Activated B cell treated with CpG ODN at 0.5 μM for 24 hours (primary cell): ENCODE results near the gene EPB41L3. TPM values are rescaled to one million over a fixed set of nuclear protein-coding genes. Genes with fewer than 3 reads are reported as not detected.
"Not testable (repeated sequence)": the region's sequence is repeated elsewhere in the genome, so short reads cannot be mapped to it uniquely, and the experiment has no call there.

Experiments used
- ATAC-seq: fragments of 200-7000 bp; cut with Tn5 transposase; one replicate; pipeline ENCODE4 v1.10.0; 2021; ENCODE audit warnings: low read depth, mild to moderate bottlenecking, moderate library complexity
- CTCF ChIA-PET: fragments of 350-600 bp; sonication (Branson Sonifier 250); formaldehyde crosslinking; loops from one replicate; lab custom pipeline; 2021; ENCODE audit warnings: antibody characterized with exemption; lab: Charles Lee
- POLR2A ChIA-PET: fragments of 350-600 bp; sonication (Branson Sonifier 250); formaldehyde crosslinking; loops from one replicate; lab custom pipeline; 2021; ENCODE audit warnings: antibody characterized with exemption; lab: Charles Lee
- DNase-seq: peaks from one replicate; pipeline ENCODE4 v3.0.0; 2022
- H3K27ac Mint-ChIP-seq: one replicate; pipeline ENCODE4 v1.8.0; 2020; ENCODE audit warnings: mixed read lengths
- H3K27me3 Mint-ChIP-seq: one replicate; pipeline ENCODE4 v1.8.0; 2021; ENCODE audit warnings: mixed read lengths
- H3K36me3 Mint-ChIP-seq: one replicate; pipeline ENCODE4 v1.8.0; 2021; ENCODE audit warnings: low read depth, mixed read lengths
- H3K4me1 Mint-ChIP-seq: one replicate; pipeline ENCODE4 v1.8.0; 2021; ENCODE audit warnings: mixed read lengths
- H3K4me3 Mint-ChIP-seq: one replicate; pipeline ENCODE4 v1.8.0; 2020; ENCODE audit warnings: mild to moderate bottlenecking, mixed read lengths
- H3K9me3 Mint-ChIP-seq: one replicate; pipeline ENCODE4 v1.8.0; 2020; ENCODE audit warnings: mixed read lengths
- intact Hi-C: fragments of 100-400 bp; cut with micrococcal nuclease; formaldehyde crosslinking; loops from one replicate; pipeline ENCODE4 v1.15.1; 2024
- total RNA-seq: library from RNA; stranded (reverse); gene quantifications from 2 replicates; pipeline ENCODE4 v1.2.3, GENCODE V29; 2022
- TF ChIP-seq, protein P1 (sequence below): fragments of 200-600 bp; IDR thresholded peaks from one replicate; pipeline ENCODE4 v1.8.0; 2022; ENCODE audit warnings: antibody characterized with exemption, mild to moderate bottlenecking

The EPB41L3 gene
- total RNA-seq, 1 donor from 2014 or later = 0.73 TPM

DNA sequence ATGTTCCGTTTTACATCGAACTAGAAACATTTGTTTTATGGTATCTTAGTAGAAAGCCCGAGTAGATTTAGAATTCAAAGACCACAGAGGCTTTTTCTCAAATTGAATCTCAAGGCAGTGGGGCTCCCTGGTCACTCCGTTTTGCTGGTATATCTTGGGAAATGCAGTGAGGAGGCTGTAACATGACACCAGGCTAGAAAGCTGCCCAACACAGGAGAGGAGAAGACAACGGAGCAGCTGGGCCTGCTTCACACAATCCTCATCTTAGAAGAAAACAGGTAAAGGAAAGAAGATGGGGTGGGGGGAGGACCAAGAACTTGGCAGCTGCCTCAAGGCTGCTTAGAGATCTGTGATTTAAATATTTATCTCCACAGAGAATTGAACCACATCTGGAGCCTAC, 38.3 kb upstream of the EPB41L3 start:
- CTCF ChIA-PET = no interaction called here
- POLR2A ChIA-PET = no interaction called here
- no peaks in the 10 kb centered on the region for H3K9me3 Mint-ChIP-seq
- intact Hi-C loops = no loop called here
- H3K27ac Mint-ChIP-seq = no peak overlapping the region
- H3K4me1 Mint-ChIP-seq = no peaks in the 10 kb centered on the region
- no peaks in the 10 kb centered on the region for H3K36me3 Mint-ChIP-seq
- no peak overlapping the region for H3K4me3 Mint-ChIP-seq
- TF ChIP-seq, protein P1, sequence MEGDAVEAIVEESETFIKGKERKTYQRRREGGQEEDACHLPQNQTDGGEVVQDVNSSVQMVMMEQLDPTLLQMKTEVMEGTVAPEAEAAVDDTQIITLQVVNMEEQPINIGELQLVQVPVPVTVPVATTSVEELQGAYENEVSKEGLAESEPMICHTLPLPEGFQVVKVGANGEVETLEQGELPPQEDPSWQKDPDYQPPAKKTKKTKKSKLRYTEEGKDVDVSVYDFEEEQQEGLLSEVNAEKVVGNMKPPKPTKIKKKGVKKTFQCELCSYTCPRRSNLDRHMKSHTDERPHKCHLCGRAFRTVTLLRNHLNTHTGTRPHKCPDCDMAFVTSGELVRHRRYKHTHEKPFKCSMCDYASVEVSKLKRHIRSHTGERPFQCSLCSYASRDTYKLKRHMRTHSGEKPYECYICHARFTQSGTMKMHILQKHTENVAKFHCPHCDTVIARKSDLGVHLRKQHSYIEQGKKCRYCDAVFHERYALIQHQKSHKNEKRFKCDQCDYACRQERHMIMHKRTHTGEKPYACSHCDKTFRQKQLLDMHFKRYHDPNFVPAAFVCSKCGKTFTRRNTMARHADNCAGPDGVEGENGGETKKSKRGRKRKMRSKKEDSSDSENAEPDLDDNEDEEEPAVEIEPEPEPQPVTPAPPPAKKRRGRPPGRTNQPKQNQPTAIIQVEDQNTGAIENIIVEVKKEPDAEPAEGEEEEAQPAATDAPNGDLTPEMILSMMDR = no peak
- H3K27me3 Mint-ChIP-seq = no peaks in the 10 kb centered on the region
- DNase-seq = no peak
- ATAC-seq = no peak

DNA sequence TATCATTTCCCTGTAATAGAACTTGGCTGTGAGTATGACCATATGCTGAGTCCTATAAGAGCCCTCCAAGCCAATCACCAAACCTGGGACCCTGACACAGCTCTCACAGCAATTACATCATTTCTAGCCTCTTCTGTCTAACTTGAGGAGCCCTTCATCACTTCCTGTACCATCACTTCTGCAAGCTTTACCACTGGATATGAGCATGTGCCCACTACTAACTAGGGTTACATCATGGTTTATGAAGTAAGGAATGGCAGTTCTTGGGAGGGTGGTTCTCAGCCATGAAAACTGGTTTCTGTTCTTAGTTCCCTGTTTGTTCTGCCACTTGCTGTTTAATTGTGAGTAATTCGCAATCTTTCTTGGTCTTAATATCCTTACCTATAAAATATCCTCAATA, 31.0 kb upstream of the EPB41L3 start:
- no peak overlapping the region for H3K27ac Mint-ChIP-seq
- no peaks in the 10 kb centered on the region for H3K9me3 Mint-ChIP-seq
- ChIA-PET POLR2A (no interaction called here), CTCF (no interaction called here)
- TF ChIP-seq, protein P1 = no peak
- DNase-seq (no peak), ATAC-seq (no peak)
- no peak overlapping the region for H3K4me3 Mint-ChIP-seq
- H3K27me3 Mint-ChIP-seq = peaks cover 5% of the 10 kb centered on the region
- no peaks in the 10 kb centered on the region for H3K36me3 Mint-ChIP-seq
- no peaks in the 10 kb centered on the region for H3K4me1 Mint-ChIP-seq
- intact Hi-C loops = no loop called here

DNA sequence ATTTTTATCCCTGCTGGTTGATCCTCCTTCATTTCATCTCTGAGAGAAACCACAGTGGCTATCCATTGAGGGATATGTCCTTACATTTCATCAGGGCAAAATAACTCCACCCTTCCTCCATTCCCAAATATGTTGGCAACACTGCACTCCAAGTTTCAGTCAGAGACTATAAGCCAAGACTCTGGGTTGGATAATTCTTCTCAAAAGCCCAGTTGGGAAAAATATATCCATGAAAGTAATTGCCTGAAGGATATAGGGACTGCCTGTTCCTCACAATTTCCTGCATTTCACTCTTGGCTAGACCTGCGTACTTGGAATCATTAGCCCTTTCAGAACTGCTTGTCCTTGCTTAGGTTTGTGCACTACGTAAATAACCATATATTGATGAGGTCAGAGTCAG, 27.9 kb upstream of the EPB41L3 start:
- POLR2A ChIA-PET = no interaction called here
- Mint-ChIP-seq H3K36me3 (no peaks in the 10 kb centered on the region), H3K27ac (no peak overlapping the region), H3K4me3 (no peak overlapping the region), H3K27me3 (peaks cover 5% of the 10 kb centered on the region), H3K9me3 (no peaks in the 10 kb centered on the region), H3K4me1 (no peaks in the 10 kb centered on the region)
- TF ChIP-seq, protein P1 = no peak
- CTCF ChIA-PET = no interaction called here
- ATAC-seq = no peak
- DNase-seq = no peak
- intact Hi-C loops = no loop called here

DNA sequence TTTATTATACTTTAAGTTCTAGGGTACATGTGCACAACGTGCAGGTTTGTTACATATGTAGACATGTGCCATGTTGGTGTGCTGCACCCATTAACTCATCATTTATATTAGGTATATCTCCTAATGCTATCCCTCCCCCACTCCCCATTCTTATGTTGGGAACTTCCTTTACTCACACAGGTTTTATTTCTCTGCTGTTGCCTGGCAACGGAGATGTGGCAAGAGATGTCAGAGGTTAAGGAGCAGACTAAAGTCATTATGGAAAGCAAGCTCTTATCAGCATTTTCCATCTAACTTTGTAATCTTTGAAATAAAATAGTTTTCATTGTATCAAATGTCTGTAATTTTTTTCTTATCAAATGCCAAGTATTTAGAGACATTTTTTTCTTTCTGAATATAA, 26.8 kb upstream of the EPB41L3 start:
- H3K4me3 Mint-ChIP-seq, H3K4me1 Mint-ChIP-seq, H3K36me3 Mint-ChIP-seq, intact Hi-C loops, ATAC-seq, CTCF ChIA-PET, POLR2A ChIA-PET, H3K9me3 Mint-ChIP-seq, DNase-seq, H3K27ac Mint-ChIP-seq, H3K27me3 Mint-ChIP-seq: not testable (repeated sequence)

DNA sequence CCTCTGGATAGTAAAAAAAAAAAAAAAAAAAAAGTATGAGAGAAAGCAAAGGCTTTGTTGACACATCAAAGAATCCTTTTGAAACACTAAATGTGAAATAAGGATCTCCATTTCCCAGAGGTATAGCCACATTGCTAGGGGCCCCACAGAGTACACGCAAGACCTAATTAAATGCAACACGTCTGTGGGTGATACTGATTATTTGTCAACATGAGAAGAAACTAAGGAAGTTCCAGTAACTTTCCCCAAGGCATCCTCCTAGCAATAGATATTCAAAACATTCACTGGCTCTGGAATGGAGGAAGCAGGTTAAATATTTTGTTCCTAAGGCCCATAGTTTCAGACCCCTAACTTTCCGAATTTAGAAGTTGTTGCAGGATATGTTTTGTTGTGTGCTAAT, 24.6 kb upstream of the EPB41L3 start:
- TF ChIP-seq, protein P1 = no peak
- ChIA-PET CTCF (no interaction called here), POLR2A (no interaction called here)
- no peaks in the 10 kb centered on the region for H3K36me3 Mint-ChIP-seq
- no peaks in the 10 kb centered on the region for H3K27me3 Mint-ChIP-seq
- H3K9me3 Mint-ChIP-seq = no peaks in the 10 kb centered on the region
- no peaks in the 10 kb centered on the region for H3K4me1 Mint-ChIP-seq
- no peak overlapping the region for H3K4me3 Mint-ChIP-seq
- DNase-seq (no peak), ATAC-seq (no peak)
- intact Hi-C loops = no loop called here
- H3K27ac Mint-ChIP-seq = no peak overlapping the region

DNA sequence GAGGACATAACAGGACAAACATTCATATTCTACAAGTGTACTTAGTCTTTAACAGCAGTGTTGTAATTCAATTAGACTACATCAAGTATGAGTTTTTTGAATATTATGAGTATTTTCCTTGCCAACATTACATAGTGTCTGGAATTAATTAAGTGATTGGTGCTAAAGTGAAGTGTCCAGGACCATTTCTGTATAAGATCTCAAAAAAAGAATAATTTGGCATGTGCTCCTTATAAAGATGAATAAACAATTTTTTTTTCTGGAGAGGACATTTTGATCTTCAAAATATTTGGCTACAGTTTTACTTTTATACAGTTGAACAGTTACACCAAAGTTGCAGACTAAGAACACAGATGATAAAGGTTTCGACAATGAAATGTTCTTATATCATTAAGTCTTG, 15.1 kb upstream of the EPB41L3 start:
- H3K4me1 Mint-ChIP-seq = no peaks in the 10 kb centered on the region
- CTCF ChIA-PET = no interaction called here
- H3K36me3 Mint-ChIP-seq = no peaks in the 10 kb centered on the region
- intact Hi-C loops = no loop called here
- H3K4me3 Mint-ChIP-seq = no peak overlapping the region
- H3K9me3 Mint-ChIP-seq = no peaks in the 10 kb centered on the region
- no peak for ATAC-seq
- POLR2A ChIA-PET = no interaction called here
- peaks cover under 1% of the 10 kb centered on the region for H3K27me3 Mint-ChIP-seq
- no peak overlapping the region for H3K27ac Mint-ChIP-seq
- DNase-seq = no peak
- TF ChIP-seq, protein P1 = no peak
